K562 (cell line): ENCODE data around the gene YBX3. TPM values are rescaled to one million over a fixed set of nuclear protein-coding genes. Genes with fewer than 3 reads are reported as not detected.

Experiments
- ARID1B ChIP-seq: fragments of 450-650 bp; IDR thresholded peaks from 2 replicates; pipeline ENCODE4 v1.6.1; 2016; ENCODE audit warnings: antibody characterized with exemption, mild to moderate bottlenecking, inconsistent platforms
- ATF4 ChIP-seq: fragments of 450-650 bp; formaldehyde crosslinking; IDR thresholded peaks from 2 replicates; pipeline ENCODE4 v1.4.0; 2022; ENCODE audit warnings: mild to moderate bottlenecking, moderate library complexity
- BCLAF1 ChIP-seq, 2 experiments: fragments of 450-650 bp in 1 of 2; IDR thresholded peaks; 2 replicates each; pipeline ENCODE4 v1.6.1; 2011 to 2017; ENCODE audit warnings: low read depth in 2 of 2, antibody characterized with exemption in 1 of 2, borderline replicate concordance in 1 of 2, low read length in 1 of 2, mild to moderate bottlenecking in 1 of 2, mixed read lengths in 1 of 2; ENCODE audit not compliant: control insufficient read depth in 1 of 2
- CCNT2 ChIP-seq: IDR thresholded peaks from 2 replicates; pipeline ENCODE4 v1.6.1; 2011; ENCODE audit warnings: borderline replicate concordance, low read depth, mild to moderate bottlenecking, moderate library complexity, mixed read lengths, low read length; ENCODE audit not compliant: insufficient read length; ENCODE audit errors: extremely low read depth
- CUX1 ChIP-seq: fragments of 200-800 bp; sonication (Bioruptor generic); IDR thresholded peaks from 2 replicates; pipeline ENCODE4 v1.6.1; 2016; ENCODE audit warnings: missing genetic modification characterization, missing compliant biosample characterization
- ELK1 ChIP-seq: sonication (generic); formaldehyde crosslinking; IDR thresholded peaks from 2 replicates; pipeline ENCODE4 v1.8.1; 2022; ENCODE audit warnings: missing genetic modification reagents
- FIP1L1 ChIP-seq: fragments of 200-400 bp; formaldehyde crosslinking; IDR thresholded peaks from 2 replicates; pipeline ENCODE4 v1.6.1; 2018; ENCODE audit warnings: mild to moderate bottlenecking, low read depth, low read length; ENCODE audit not compliant: poor library complexity, severe bottlenecking
- HEY1 ChIP-seq: fragments of 250-450 bp; sonication (Bioruptor Pico); IDR thresholded peaks from 2 replicates; pipeline ENCODE4 v1.5.0; 2020; ENCODE audit warnings: mild to moderate bottlenecking, moderate library complexity, borderline replicate concordance
- KAT7 ChIP-seq: sonication (generic); formaldehyde crosslinking; IDR thresholded peaks from 2 replicates; pipeline ENCODE4 v1.8.0; 2022; ENCODE audit warnings: missing genetic modification reagents, mild to moderate bottlenecking, borderline replicate concordance
- MAFF ChIP-seq: IDR thresholded peaks from 2 replicates; pipeline ENCODE4 v1.6.1; 2012; ENCODE audit warnings: low read length, improper control_type of control experiment
- MEF2D ChIP-seq: conservative IDR thresholded peaks from 2 replicates; pipeline ENCODE4 v1.6.1; 2016; ENCODE audit warnings: low read depth, missing genetic modification characterization, missing compliant biosample characterization
- PHTF2 ChIP-seq: fragments of 250-450 bp; sonication (Bioruptor Pico); IDR thresholded peaks from 2 replicates; pipeline ENCODE4 v1.5.0; 2021; ENCODE audit warnings: mild to moderate bottlenecking
- SIN3A ChIP-seq, 2 experiments: fragments of 150-350 bp in 1 of 2; IDR thresholded peaks; 2 replicates each; pipeline ENCODE4 v1.6.1; 2011 to 2016; ENCODE audit warnings: borderline replicate concordance in 2 of 2, low read depth in 2 of 2, low read length in 2 of 2, mild to moderate bottlenecking in 2 of 2, moderate library complexity in 2 of 2; ENCODE audit not compliant: control insufficient read depth in 1 of 2
- SIN3B ChIP-seq: fragments of 450-650 bp; IDR thresholded peaks from 2 replicates; pipeline ENCODE4 v1.6.1; 2017; ENCODE audit warnings: low read depth, mild to moderate bottlenecking, moderate library complexity
- SREBF2 ChIP-seq: sonication (generic); formaldehyde crosslinking; IDR thresholded peaks from 2 replicates; pipeline ENCODE4 v1.4.0; 2020; ENCODE audit warnings: mild to moderate bottlenecking, missing genetic modification reagents
- WHSC1 ChIP-seq: IDR thresholded peaks from one replicate; pipeline ENCODE4 v1.6.1; 2012; ENCODE audit warnings: low read length, control low read depth, inconsistent platforms
- polyA plus RNA-seq, 8 experiments: library from polyadenylated mRNA; depleted of rRNA in 4 of 8; stranded (reverse) in 5 of 8; unstranded in 3 of 8; fragments of >200 nt; fragmentation: Nextera tagmentation in 2 of 8; fragmentation: Illumina TruSeq in 1 of 8; extraction: Ambion mirVana in 2 of 8; extraction: Trizol in 1 of 8; gene quantifications; 2 replicates each; pipeline versions ENCODE4 v1.2.1 to v1.2.3, GENCODE V29; 2011 to 2014; ENCODE audit warnings: inconsistent platforms in 1 of 8, missing spikeins in 1 of 8
- total RNA-seq, 7 experiments: library from RNA; depleted of rRNA in 6 of 7; stranded (reverse); fragments of >200 nt in 6 of 7; fragmentation: Illumina TruSeq in 2 of 7; extraction: Trizol in 2 of 7; gene quantifications; 2 replicates each; pipeline versions ENCODE4 v1.2.1 to v1.2.3, GENCODE V29; 2011 to 2021; ENCODE audit warnings: low replicate concordance in 1 of 7

YBX3 gene
- total and polyA plus RNA-seq, 9 of the 15 experiments (the other 6 are each of a cell fraction or from before 2014, with no cell fraction given), result 47.0 to 239 (median 81.5) TPM

GRCh38 chr12:10673659-10674384 lies 49.3 kb downstream of the YBX3 start, which contains the start of gene STYK1 (continued):
- TF ChIP-seq BCLAF1 (IDR thresholded peaks at IDR 0.05; ENCODE audit: borderline replicate concordance in 1 of 2, control insufficient read depth in 1 of 2, low read depth in 2 of 2, low read length in 1 of 2) (no peak), HEY1 (no peak), SIN3A (IDR thresholded peaks at IDR 0.05; ENCODE audit: borderline replicate concordance in 2 of 2, control insufficient read depth in 1 of 2, low read depth in 2 of 2, low read length in 2 of 2) (no peak), SIN3B (0 out of 2 replicates have a peak, but pooled peaks have one; percentile 10), CUX1 (CRISPR knock-in tag) (no peak), SREBF2 (no peak), FIP1L1 (no peak), MAFF (peak; percentile 100), WHSC1 (no peak), PHTF2 (no peak), MEF2D (tag) (no peak), ARID1B (peak; percentile 67), KAT7 (CRISPR knock-in tag) (no peak), ELK1 (CRISPR knock-in tag) (no peak), ATF4 (no peak), CCNT2 (no peak)
